T-helper 1 cell treated with Interleukin-12 subunit alpha and Interleukin-12 subunit beta and Interleukin-4 antibody, amounts not matched to agents 30 μg/mL and 1 μg/mL, for 36 hours (primary cell): ENCODE measurements around the gene CAVIN2.
"Not testable (repeated sequence)": the region's sequence is repeated elsewhere in the genome, so short reads cannot be mapped to it uniquely, and the experiment has no call there.

Source experiments
- H3K27ac Mint-ChIP-seq: one replicate; pipeline ENCODE4 v1.8.0; 2021; ENCODE audit warnings: mild to moderate bottlenecking, mixed read lengths
- H3K27me3 Mint-ChIP-seq: one replicate; pipeline ENCODE4 v1.8.0; 2021; ENCODE audit warnings: low read depth, mixed read lengths
- H3K36me3 Mint-ChIP-seq: one replicate; pipeline ENCODE4 v1.8.0; 2021; ENCODE audit warnings: low read depth, mixed read lengths
- H3K4me1 Mint-ChIP-seq: one replicate; pipeline ENCODE4 v1.8.0; 2021; ENCODE audit warnings: low read depth, mixed read lengths
- H3K4me3 Mint-ChIP-seq: one replicate; pipeline ENCODE4 v1.8.0; 2021; ENCODE audit warnings: mild to moderate bottlenecking, moderate library complexity, mixed read lengths
- H3K9me3 Mint-ChIP-seq: one replicate; pipeline ENCODE4 v1.8.0; 2021; ENCODE audit warnings: mixed read lengths

The CAVIN2 gene

GRCh38 chr2:191806396-191806795 lies 40.5 kb downstream of the CAVIN2 start:
- Mint-ChIP-seq H3K27me3 (peaks cover 22% of the 10 kb centered on the region), H3K4me1 (no peaks in the 10 kb centered on the region), H3K9me3 (no peaks in the 10 kb centered on the region), H3K36me3 (no peaks in the 10 kb centered on the region), H3K27ac (no peak overlapping the region), H3K4me3 (no peak overlapping the region)

GRCh38 chr2:191804766-191805165 lies 42.1 kb downstream of the CAVIN2 start:
- Mint-ChIP-seq H3K36me3 (no peaks in the 10 kb centered on the region), H3K27me3 (peaks cover 22% of the 10 kb centered on the region), H3K9me3 (no peaks in the 10 kb centered on the region), H3K27ac (no peak overlapping the region), H3K4me3 (no peak overlapping the region), H3K4me1 (no peaks in the 10 kb centered on the region)

GRCh38 chr2:191803007-191803406 lies 43.9 kb downstream of the CAVIN2 start:
- Mint-ChIP-seq H3K36me3 (no peaks in the 10 kb centered on the region), H3K9me3 (no peaks in the 10 kb centered on the region), H3K4me1 (no peaks in the 10 kb centered on the region), H3K4me3 (no peak overlapping the region), H3K27me3 (peaks cover 14% of the 10 kb centered on the region), H3K27ac (no peak overlapping the region)

GRCh38 chr2:191802180-191802579 lies 44.7 kb downstream of the CAVIN2 start:
- no peaks in the 10 kb centered on the region for H3K9me3 Mint-ChIP-seq
- H3K36me3 Mint-ChIP-seq = no peaks in the 10 kb centered on the region
- peaks cover 18% of the 10 kb centered on the region for H3K27me3 Mint-ChIP-seq
- no peak overlapping the region for H3K27ac Mint-ChIP-seq
- H3K4me3 Mint-ChIP-seq = no peak overlapping the region
- no peaks in the 10 kb centered on the region for H3K4me1 Mint-ChIP-seq

- Mint-ChIP-seq H3K27me3 (peaks cover 9% of the 10 kb centered on the region), H3K4me1 (no peaks in the 10 kb centered on the region), H3K4me3 (no peak overlapping the region), H3K27ac (no peak overlapping the region), H3K9me3 (no peaks in the 10 kb centered on the region), H3K36me3 (no peaks in the 10 kb centered on the region)
These were observed 46.0 kb downstream of the CAVIN2 start for GRCh38 chr2:191800874-191801273.

- H3K9me3 Mint-ChIP-seq = no peaks in the 10 kb centered on the region
- H3K36me3 Mint-ChIP-seq = no peaks in the 10 kb centered on the region
- H3K4me3 Mint-ChIP-seq = no peak overlapping the region
- peaks cover 5% of the 10 kb centered on the region for H3K27me3 Mint-ChIP-seq
- no peak overlapping the region for H3K27ac Mint-ChIP-seq
- H3K4me1 Mint-ChIP-seq = no peaks in the 10 kb centered on the region
These were observed 47.4 kb downstream of the CAVIN2 start for GRCh38 chr2:191799526-191799925.

GRCh38 chr2:191797942-191798876 lies 48.7 kb downstream of the CAVIN2 start:
- no peak overlapping the region for H3K27ac Mint-ChIP-seq
- H3K4me1 Mint-ChIP-seq = no peaks in the 10 kb centered on the region
- no peaks in the 10 kb centered on the region for H3K9me3 Mint-ChIP-seq

GRCh38 chr2:191797500-191797899 lies 49.4 kb downstream of the CAVIN2 start:
- Mint-ChIP-seq H3K4me1 (no peaks in the 10 kb centered on the region), H3K9me3 (no peaks in the 10 kb centered on the region), H3K27ac (no peak overlapping the region), H3K36me3 (no peaks in the 10 kb centered on the region), H3K27me3 (peaks cover 8% of the 10 kb centered on the region), H3K4me3 (no peak overlapping the region)

More at GRCh38 chr2:191797942-191798876, 48.7 kb downstream of the CAVIN2 start:
- H3K36me3 Mint-ChIP-seq = no peaks in the 10 kb centered on the region
- H3K27me3 Mint-ChIP-seq = peaks cover 5% of the 10 kb centered on the region
- H3K4me3 Mint-ChIP-seq = no peak overlapping the region

- no peak overlapping the region for H3K27ac Mint-ChIP-seq
- H3K36me3 Mint-ChIP-seq = no peaks in the 10 kb centered on the region
- no peaks in the 10 kb centered on the region for H3K4me1 Mint-ChIP-seq
- no peak overlapping the region for H3K4me3 Mint-ChIP-seq
- H3K27me3 Mint-ChIP-seq = peaks cover 9% of the 10 kb centered on the region
- H3K9me3 Mint-ChIP-seq = no peaks in the 10 kb centered on the region
These were observed 51.2 kb downstream of the CAVIN2 start for GRCh38 chr2:191795715-191796114.

- Mint-ChIP-seq H3K4me1 (no peaks in the 10 kb centered on the region), H3K9me3 (no peaks in the 10 kb centered on the region), H3K4me3 (no peak overlapping the region)
These were observed 54.8 kb downstream of the CAVIN2 start for GRCh38 chr2:191791953-191792560.

GRCh38 chr2:191790737-191791136 lies 56.2 kb downstream of the CAVIN2 start:
- Mint-ChIP-seq H3K4me1 (no peaks in the 10 kb centered on the region), H3K9me3 (no peaks in the 10 kb centered on the region), H3K27ac (no peak overlapping the region), H3K36me3 (no peaks in the 10 kb centered on the region), H3K27me3 (peaks cover 20% of the 10 kb centered on the region), H3K4me3 (no peak overlapping the region)

More at GRCh38 chr2:191791953-191792560, 54.8 kb downstream of the CAVIN2 start:
- Mint-ChIP-seq H3K27ac (no peak overlapping the region), H3K27me3 (peaks cover 20% of the 10 kb centered on the region), H3K36me3 (no peaks in the 10 kb centered on the region)

- Mint-ChIP-seq H3K27me3 (peaks cover 22% of the 10 kb centered on the region), H3K4me3 (no peak overlapping the region)
These were observed 57.1 kb downstream of the CAVIN2 start for GRCh38 chr2:191789796-191790195.

GRCh38 chr2:191786694-191787093 lies 60.2 kb downstream of the CAVIN2 start:
- Mint-ChIP-seq H3K9me3 (no peaks in the 10 kb centered on the region), H3K4me1 (no peaks in the 10 kb centered on the region), H3K27ac (no peak overlapping the region), H3K27me3 (peaks cover 19% of the 10 kb centered on the region), H3K36me3 (no peaks in the 10 kb centered on the region), H3K4me3 (no peak overlapping the region)

More at GRCh38 chr2:191789796-191790195, 57.1 kb downstream of the CAVIN2 start:
- Mint-ChIP-seq H3K9me3 (no peaks in the 10 kb centered on the region), H3K27ac (no peak overlapping the region), H3K4me1 (no peaks in the 10 kb centered on the region), H3K36me3 (no peaks in the 10 kb centered on the region)

- H3K27ac Mint-ChIP-seq, H3K4me1 Mint-ChIP-seq, H3K9me3 Mint-ChIP-seq, H3K4me3 Mint-ChIP-seq, H3K36me3 Mint-ChIP-seq: not testable (repeated sequence)
- H3K27me3 Mint-ChIP-seq = peaks cover 19% of the 10 kb centered on the region
These were observed 61.2 kb downstream of the CAVIN2 start for GRCh38 chr2:191785651-191786050.
